Lower leg skin (tissue), 3 donors: ENCODE results near the gene SPTLC2.

ENCODE experiments used
- CTCF ChIP-seq, 3 donors: fragments of 450-650 bp; IDR thresholded peaks; one replicate each; pipeline ENCODE4 v1.5.1; 2016; ENCODE audit warnings: antibody characterized with exemption in 3 of 3, mild to moderate bottlenecking in 3 of 3, moderate library complexity in 2 of 3
- POLR2A ChIP-seq, 2 donors: fragments of 450-650 bp; IDR thresholded peaks; one replicate each; pipeline ENCODE4 v1.6.1; 2016 to 2017; ENCODE audit warnings: antibody characterized with exemption in 2 of 2, mild to moderate bottlenecking in 1 of 2, moderate library complexity in 1 of 2

- no peak for TF ChIP-seq CTCF (IDR thresholded peaks at IDR 0.05)
- TF ChIP-seq POLR2A (IDR thresholded peaks at IDR 0.05): no peak
These were observed 4.3 kb downstream of the SPTLC2 start for GRCh38 chr14:77612011-77612620.
